H9 (cell line): ENCODE measurements around the gene SGMS2. TPM values are rescaled to one million over a fixed set of nuclear protein-coding genes. Genes with fewer than 3 reads are reported as not detected.

ENCODE experiments used
- DNase-seq: peaks from one replicate; pipeline ENCODE4 v3.0.0-alpha.2; 2017
- H2AFZ ChIP-seq: one replicate; pipeline ENCODE4 v1.6.1; 2013; ENCODE audit warnings: mild to moderate bottlenecking, low read length, control low read depth, moderate library complexity
- H2AK5ac ChIP-seq: 2 replicates; pipeline ENCODE4 v1.6.1; 2013; ENCODE audit warnings: low read length, control low read depth, mixed read lengths; ENCODE audit not compliant: insufficient read length
- H2BK120ac ChIP-seq: one replicate; pipeline ENCODE4 v1.6.1; 2013; ENCODE audit warnings: low read depth, mild to moderate bottlenecking, low read length, control low read depth, inconsistent platforms; ENCODE audit not compliant: poor library complexity, severe bottlenecking
- H2BK12ac ChIP-seq: 2 replicates; pipeline ENCODE4 v1.6.1; 2013; ENCODE audit warnings: low read length, control low read depth, mixed read lengths, low read depth; ENCODE audit not compliant: insufficient read length
- H2BK15ac ChIP-seq: 2 replicates; pipeline ENCODE4 v1.6.1; 2013; ENCODE audit warnings: low read depth, low read length, control low read depth
- H2BK20ac ChIP-seq: one replicate; pipeline ENCODE4 v1.6.1; 2013; ENCODE audit warnings: low read depth, mild to moderate bottlenecking, low read length, control low read depth, inconsistent platforms; ENCODE audit not compliant: poor library complexity, severe bottlenecking
- H2BK5ac ChIP-seq: 2 replicates; pipeline ENCODE4 v1.6.1; 2013; ENCODE audit warnings: low read length, control low read depth, mixed read lengths; ENCODE audit not compliant: insufficient read length
- H3K14ac ChIP-seq: 2 replicates; pipeline ENCODE4 v1.6.1; 2013; ENCODE audit warnings: low read length, control low read depth; ENCODE audit not compliant: insufficient read depth
- H3K18ac ChIP-seq: 2 replicates; pipeline ENCODE4 v1.6.1; 2013; ENCODE audit warnings: low read depth, mild to moderate bottlenecking, mixed read lengths, low read length, control low read depth; ENCODE audit not compliant: insufficient read length
- H3K23ac ChIP-seq: 2 replicates; pipeline ENCODE4 v1.6.1; 2013; ENCODE audit warnings: low read length, control low read depth, mixed read lengths, low read depth; ENCODE audit not compliant: insufficient read length
- H3K23me2 ChIP-seq: 2 replicates; pipeline ENCODE4 v1.6.1; 2013; ENCODE audit warnings: low read depth, mild to moderate bottlenecking, mixed read lengths, low read length, control low read depth; ENCODE audit not compliant: insufficient read length, poor library complexity, severe bottlenecking
- H3K27ac ChIP-seq: 2 replicates; pipeline ENCODE4 v1.5.1; 2013; ENCODE audit warnings: low read length, control low read depth, mixed read lengths, low read depth; ENCODE audit not compliant: insufficient read length
- H3K27me3 ChIP-seq: 2 replicates; pipeline ENCODE4 v1.6.1; 2013; ENCODE audit warnings: low read length, control low read depth, inconsistent platforms; ENCODE audit not compliant: insufficient read depth
- H3K4ac ChIP-seq: 2 replicates; pipeline ENCODE4 v1.6.1; 2013; ENCODE audit warnings: low read depth, mild to moderate bottlenecking, control low read depth, inconsistent platforms, low read length, moderate library complexity
- H3K4me1 ChIP-seq: 2 replicates; pipeline ENCODE4 v1.6.1; 2013; ENCODE audit warnings: low read length, control low read depth, inconsistent platforms; ENCODE audit not compliant: insufficient read depth
- H3K4me2 ChIP-seq: 2 replicates; pipeline ENCODE4 v1.6.1; 2013; ENCODE audit warnings: low read length, control low read depth, mixed read lengths; ENCODE audit not compliant: insufficient read length, insufficient read depth
- H3K56ac ChIP-seq: 2 replicates; pipeline ENCODE4 v1.6.1; 2013; ENCODE audit warnings: low read depth, mild to moderate bottlenecking, mixed read lengths, low read length, control low read depth; ENCODE audit not compliant: insufficient read length
- H3K79me1 ChIP-seq: 2 replicates; pipeline ENCODE4 v1.6.1; 2013; ENCODE audit warnings: low read depth, mild to moderate bottlenecking, moderate library complexity, low read length, control low read depth, inconsistent platforms; ENCODE audit not compliant: insufficient read depth, poor library complexity, severe bottlenecking
- H3K79me2 ChIP-seq: 2 replicates; pipeline ENCODE4 v1.6.1; 2013; ENCODE audit warnings: low read length, control low read depth, inconsistent platforms; ENCODE audit not compliant: insufficient read depth
- H3K9ac ChIP-seq: 2 replicates; pipeline ENCODE4 v1.6.1; 2013; ENCODE audit warnings: low read length, control low read depth, mixed read lengths; ENCODE audit not compliant: insufficient read length; ENCODE audit errors: extremely low read depth
- H3K9me3 ChIP-seq: one replicate; pipeline ENCODE4 v1.6.1; 2013; ENCODE audit warnings: low read depth, low read length, inconsistent platforms; ENCODE audit not compliant: control insufficient read depth
- H3T11ph ChIP-seq: one replicate; pipeline ENCODE4 v1.6.1; 2013; ENCODE audit warnings: mild to moderate bottlenecking, low read length, control low read depth, inconsistent platforms
- H4K20me1 ChIP-seq: one replicate; pipeline ENCODE4 v1.6.1; 2013; ENCODE audit not compliant: control insufficient read depth, insufficient read length, insufficient read depth
- H4K5ac ChIP-seq: 2 replicates; pipeline ENCODE4 v1.6.1; 2013; ENCODE audit warnings: low read depth, mild to moderate bottlenecking, mixed read lengths, low read length, control low read depth; ENCODE audit not compliant: insufficient read length
- H4K8ac ChIP-seq: replicated peaks from 2 replicates; pipeline ENCODE4 v1.6.1; 2013; ENCODE audit warnings: low read length, control low read depth, mixed read lengths, low read depth; ENCODE audit not compliant: insufficient read length
- H4K91ac ChIP-seq: 2 replicates; pipeline ENCODE4 v1.6.1; 2013; ENCODE audit warnings: low read depth, mild to moderate bottlenecking, moderate library complexity, mixed read lengths, low read length, control low read depth; ENCODE audit not compliant: insufficient read length
- H3K27ac Mint-ChIP-seq, 3 experiments: 2 replicates in 2 of 3; 3 replicates in 1 of 3; pipeline ENCODE4 v1.8.0; 2020 to 2021; ENCODE audit warnings: mixed read lengths in 3 of 3, mild to moderate bottlenecking in 1 of 3, moderate library complexity in 1 of 3
- H3K27me3 Mint-ChIP-seq: 2 replicates; pipeline ENCODE4 v1.8.0; 2021; ENCODE audit warnings: low read depth, mild to moderate bottlenecking, moderate library complexity, mixed read lengths
- H3K36me3 Mint-ChIP-seq, 3 experiments: 2 replicates in 2 of 3; 3 replicates in 1 of 3; pipeline ENCODE4 v1.8.0; 2020 to 2021; ENCODE audit warnings: low read depth in 3 of 3, mixed read lengths in 3 of 3; ENCODE audit not compliant: insufficient read depth in 1 of 3
- H3K4me1 Mint-ChIP-seq, 2 experiments: 2 replicates each; pipeline ENCODE4 v1.8.0; 2020; ENCODE audit warnings: mixed read lengths in 2 of 2
- H3K4me3 Mint-ChIP-seq, 2 experiments: 2 replicates in 1 of 2; 3 replicates in 1 of 2; pipeline ENCODE4 v1.8.0; 2020 to 2021; ENCODE audit warnings: mild to moderate bottlenecking in 2 of 2, mixed read lengths in 2 of 2, moderate library complexity in 1 of 2
- H3K9me3 Mint-ChIP-seq, 2 experiments: 2 replicates in 1 of 2; 3 replicates in 1 of 2; pipeline ENCODE4 v1.8.0; 2020; ENCODE audit warnings: mild to moderate bottlenecking in 2 of 2, mixed read lengths in 2 of 2, moderate library complexity in 1 of 2
- WGBS: extraction: QIAGEN DNeasy Blood & Tissue Kit; methylation state at CpG from one replicate; pipeline ENCODE4 v1.1.7; 2013; ENCODE audit warnings: missing lambda C conversion rate, low lambda C conversion rate, mixed read lengths; ENCODE audit not compliant: insufficient read length; ENCODE audit errors: extremely low coverage; 5-methylcytosine and 5-hydroxymethylcytosine counted together
- total RNA-seq: library from RNA; stranded (reverse); gene quantifications from 2 replicates; pipeline ENCODE4 v1.2.1, GENCODE V29; 2021
- TF ChIP-seq, protein P1 (sequence below): fragments of 200-600 bp; sonication (generic); conservative IDR thresholded peaks from 3 replicates; pipeline ENCODE4 v1.8.0; 2021; ENCODE audit warnings: antibody characterized with exemption, mild to moderate bottlenecking

SGMS2 gene
- total RNA-seq, 1 experiment from 2014 or later: 9.7 TPM

DNA sequence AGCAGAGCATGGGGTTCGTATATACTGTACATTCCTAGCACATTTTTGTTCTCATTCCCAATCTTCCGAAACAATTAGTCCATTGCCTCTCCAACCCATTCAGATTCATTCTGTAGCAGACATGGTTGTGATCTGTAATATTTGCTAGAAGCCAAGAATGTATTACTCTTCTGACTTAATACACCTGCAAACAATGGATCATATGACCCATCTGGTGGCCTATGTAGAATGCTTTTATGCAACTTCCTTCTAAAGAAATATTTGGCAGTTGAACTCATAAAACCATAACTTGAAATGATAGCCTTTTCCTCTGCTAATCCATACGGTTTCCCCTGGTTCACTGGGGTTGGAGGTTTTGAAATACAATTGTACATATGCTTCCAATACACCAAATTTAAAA lies 32.8 kb upstream of the SGMS2 start:
- no peaks in the 10 kb centered on the region for H3K4me1 ChIP-seq
- no peak overlapping the region for H3K4me2 ChIP-seq
- H3K79me1 ChIP-seq: no peaks in the 10 kb centered on the region
- H4K8ac ChIP-seq: no peak overlapping the region
- H2BK120ac ChIP-seq: no peak overlapping the region
- no peaks in the 10 kb centered on the region for H3K23me2 ChIP-seq
- H2BK15ac ChIP-seq: no peak overlapping the region
- H2AK5ac ChIP-seq: no peak overlapping the region
- no peak overlapping the region for H2BK12ac ChIP-seq
- H3K18ac ChIP-seq: no peak overlapping the region
- no peak for DNase-seq
- H3K56ac ChIP-seq: no peak overlapping the region
- Mint-ChIP-seq H3K27me3 (no peaks in the 10 kb centered on the region; the same call in none of the 2 replicates), H3K9me3 (peaks cover 10 to 13% of the 10 kb centered on the region in 2 experiments), H3K4me1 (peaks cover 0 to 5% of the 10 kb centered on the region in 2 experiments; a peak in 1 of 4 replicates), H3K4me3 (no peak overlapping the region), H3K27ac (no peak overlapping the region), H3K36me3 (peaks cover 0 to 16% (median 10%) of the 10 kb centered on the region in 3 experiments; a peak in 6 of 7 replicates)
- H2AFZ ChIP-seq: no peak overlapping the region
- no CpG with 5 or more reads among the region's 3 CpGs for WGBS
- no peak overlapping the region for H3K4ac ChIP-seq
- H3K79me2 ChIP-seq: no peaks in the 10 kb centered on the region
- no peak overlapping the region for H4K91ac ChIP-seq
- H4K5ac ChIP-seq: no peak overlapping the region
- H3K23ac ChIP-seq: no peak overlapping the region
- no peak overlapping the region for H3K27ac ChIP-seq
- H3K9me3 ChIP-seq: peaks cover 19% of the 10 kb centered on the region
- H3K27me3 ChIP-seq: no peaks in the 10 kb centered on the region
- H3K14ac ChIP-seq: no peak overlapping the region
- TF ChIP-seq, protein P1, sequence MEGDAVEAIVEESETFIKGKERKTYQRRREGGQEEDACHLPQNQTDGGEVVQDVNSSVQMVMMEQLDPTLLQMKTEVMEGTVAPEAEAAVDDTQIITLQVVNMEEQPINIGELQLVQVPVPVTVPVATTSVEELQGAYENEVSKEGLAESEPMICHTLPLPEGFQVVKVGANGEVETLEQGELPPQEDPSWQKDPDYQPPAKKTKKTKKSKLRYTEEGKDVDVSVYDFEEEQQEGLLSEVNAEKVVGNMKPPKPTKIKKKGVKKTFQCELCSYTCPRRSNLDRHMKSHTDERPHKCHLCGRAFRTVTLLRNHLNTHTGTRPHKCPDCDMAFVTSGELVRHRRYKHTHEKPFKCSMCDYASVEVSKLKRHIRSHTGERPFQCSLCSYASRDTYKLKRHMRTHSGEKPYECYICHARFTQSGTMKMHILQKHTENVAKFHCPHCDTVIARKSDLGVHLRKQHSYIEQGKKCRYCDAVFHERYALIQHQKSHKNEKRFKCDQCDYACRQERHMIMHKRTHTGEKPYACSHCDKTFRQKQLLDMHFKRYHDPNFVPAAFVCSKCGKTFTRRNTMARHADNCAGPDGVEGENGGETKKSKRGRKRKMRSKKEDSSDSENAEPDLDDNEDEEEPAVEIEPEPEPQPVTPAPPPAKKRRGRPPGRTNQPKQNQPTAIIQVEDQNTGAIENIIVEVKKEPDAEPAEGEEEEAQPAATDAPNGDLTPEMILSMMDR: no peak
- H3T11ph ChIP-seq: no peak overlapping the region
- H2BK20ac ChIP-seq: no peak overlapping the region
- no peak overlapping the region for H2BK5ac ChIP-seq
- H4K20me1 ChIP-seq: no peaks in the 10 kb centered on the region
- no peak overlapping the region for H3K9ac ChIP-seq
